ENCODE data around the gene GLI2.

GLI2 gene

GRCh38 chr2:120760446-120761135 lies 24.9 kb downstream of the GLI2 start:
- DNase-seq: no peak

GRCh38 chr2:120761164-120761861 lies 25.6 kb downstream of the GLI2 start:
- no peak for DNase-seq

- no peak for DNase-seq
Measured at GRCh38 chr2:120761911-120762310, 26.2 kb downstream of the GLI2 start.

- DNase-seq: no peak
Measured at GRCh38 chr2:120762341-120763061, 26.8 kb downstream of the GLI2 start.

GRCh38 chr2:120763508-120763907 lies 27.8 kb downstream of the GLI2 start:
- no peak for DNase-seq

- DNase-seq: no peak
Measured at GRCh38 chr2:120763931-120764330, 28.3 kb downstream of the GLI2 start.

- no peak for DNase-seq
Measured at GRCh38 chr2:120764492-120764891, 28.8 kb downstream of the GLI2 start.

- DNase-seq: no peak
Measured at GRCh38 chr2:120764991-120765677, 29.5 kb downstream of the GLI2 start.

GRCh38 chr2:120765678-120766469 lies 30.2 kb downstream of the GLI2 start:
- no peak for DNase-seq

GRCh38 chr2:120766470-120767351 lies 31.0 kb downstream of the GLI2 start:
- no peak for DNase-seq

GRCh38 chr2:120767486-120768005 lies 31.9 kb downstream of the GLI2 start:
- no peak for DNase-seq

GRCh38 chr2:120768112-120769048 lies 32.7 kb downstream of the GLI2 start:
- no peak for DNase-seq

GRCh38 chr2:120769076-120769786 lies 33.6 kb downstream of the GLI2 start:
- no peak for DNase-seq

- no peak for DNase-seq
Measured at GRCh38 chr2:120769787-120770120, 34.1 kb downstream of the GLI2 start.

GRCh38 chr2:120770176-120770575 lies 34.5 kb downstream of the GLI2 start:
- no peak for DNase-seq

GRCh38 chr2:120770641-120771040 lies 35.0 kb downstream of the GLI2 start:
- no peak for DNase-seq

GRCh38 chr2:120771111-120771780 lies 35.6 kb downstream of the GLI2 start:
- no peak for DNase-seq

GRCh38 chr2:120771781-120772208 lies 36.1 kb downstream of the GLI2 start:
- DNase-seq: no peak

- DNase-seq: no peak
Measured at GRCh38 chr2:120772261-120772660, 36.6 kb downstream of the GLI2 start.

All from NCI-H1694 (cell line).